ENCODE results near the gene SV2C. TPM values are rescaled to one million over a fixed set of nuclear protein-coding genes. Genes with fewer than 3 reads are reported as not detected.
"Not testable (repeated sequence)": the region's sequence is repeated elsewhere in the genome, so short reads cannot be mapped to it uniquely, and the experiment has no call there.

The SV2C gene
- total RNA-seq, 1 experiment from 2014 or later: not detected

- no peak for DNase-seq (ENCODE audit: extremely low read depth, low read depth)
These were observed 248.9 kb downstream of the SV2C start for GRCh38 chr5:76332102-76332501.

GRCh38 chr5:76332611-76333205 lies 249.5 kb downstream of the SV2C start:
- DNase-seq (ENCODE audit: extremely low read depth, low read depth): no peak

GRCh38 chr5:76333571-76333970 lies 250.4 kb downstream of the SV2C start:
- no peak for DNase-seq (ENCODE audit: extremely low read depth, low read depth)

GRCh38 chr5:76334574-76334973 lies 251.4 kb downstream of the SV2C start:
- no peak for DNase-seq (ENCODE audit: extremely low read depth, low read depth)

- not testable (repeated sequence) for DNase-seq (ENCODE audit: extremely low read depth, low read depth)
These were observed 252.3 kb downstream of the SV2C start for GRCh38 chr5:76335451-76335850.

- not testable (repeated sequence) for DNase-seq (ENCODE audit: extremely low read depth, low read depth)
These were observed 253.1 kb downstream of the SV2C start for GRCh38 chr5:76336253-76336809.

- peak; percentile 45 for DNase-seq (ENCODE audit: extremely low read depth, low read depth)
These were observed 254.8 kb downstream of the SV2C start for GRCh38 chr5:76337953-76338451.

GRCh38 chr5:76339919-76340318 lies 256.7 kb downstream of the SV2C start:
- DNase-seq (ENCODE audit: extremely low read depth, low read depth): no peak

GRCh38 chr5:76341651-76342334 lies 258.6 kb downstream of the SV2C start:
- no peak for DNase-seq (ENCODE audit: extremely low read depth, low read depth)

GRCh38 chr5:76342474-76342873 lies 259.3 kb downstream of the SV2C start:
- DNase-seq (ENCODE audit: extremely low read depth, low read depth): no peak

GRCh38 chr5:76345582-76345981 lies 262.4 kb downstream of the SV2C start:
- DNase-seq (ENCODE audit: extremely low read depth, low read depth): no peak

- no peak for DNase-seq (ENCODE audit: extremely low read depth, low read depth)
These were observed 268.0 kb downstream of the SV2C start for GRCh38 chr5:76351176-76351575.

- no peak for DNase-seq (ENCODE audit: extremely low read depth, low read depth)
These were observed 268.4 kb downstream of the SV2C start for GRCh38 chr5:76351577-76351976.

GRCh38 chr5:76356887-76357286 lies 273.7 kb downstream of the SV2C start:
- DNase-seq (ENCODE audit: extremely low read depth, low read depth): no peak

- DNase-seq (ENCODE audit: extremely low read depth, low read depth): peak; percentile 52
These were observed 280.4 kb downstream of the SV2C start for GRCh38 chr5:76363352-76364225.

- no peak for DNase-seq (ENCODE audit: extremely low read depth, low read depth)
These were observed 281.0 kb downstream of the SV2C start for GRCh38 chr5:76364226-76364589.

- DNase-seq (ENCODE audit: extremely low read depth, low read depth): no peak
These were observed 282.4 kb downstream of the SV2C start for GRCh38 chr5:76365561-76365960.

GRCh38 chr5:76366596-76366995 lies 283.4 kb downstream of the SV2C start:
- DNase-seq (ENCODE audit: extremely low read depth, low read depth): no peak

- DNase-seq (ENCODE audit: extremely low read depth, low read depth): no peak
These were observed 284.6 kb downstream of the SV2C start for GRCh38 chr5:76367623-76368371.

- DNase-seq (ENCODE audit: extremely low read depth, low read depth): no peak
These were observed 285.8 kb downstream of the SV2C start for GRCh38 chr5:76368941-76369340.

All from NCI-H460 (cell line).